Smooth muscle cell (in vitro differentiated cells): ENCODE measurements around the gene BEST3. TPM values are rescaled to one million over a fixed set of nuclear protein-coding genes. Genes with fewer than 3 reads are reported as not detected.

Source experiments
- DNase-seq: peaks from one replicate; lab custom pipeline; 2025; ENCODE audit not compliant: unreplicated experiment; lab: John Stamatoyannopoulos, UW
- H2AFZ ChIP-seq: fragments of 200-600 bp; sonication (generic); 2 replicates; pipeline ENCODE4 v1.6.0; 2016; ENCODE audit warnings: antibody characterized with exemption, low read depth, mild to moderate bottlenecking
- H3F3A ChIP-seq: fragments of 200-600 bp; sonication (generic); 2 replicates; pipeline ENCODE4 v1.6.0; 2017; ENCODE audit warnings: antibody characterized with exemption, low read depth
- H3K27ac ChIP-seq: fragments of 200-600 bp; sonication (generic); 2 replicates; pipeline ENCODE4 v1.5.1; 2016; ENCODE audit warnings: low read depth, mild to moderate bottlenecking
- H3K27me3 ChIP-seq: fragments of 200-600 bp; sonication (generic); 2 replicates; pipeline ENCODE4 v1.6.1; 2016; ENCODE audit warnings: low read depth, mild to moderate bottlenecking
- H3K36me3 ChIP-seq: fragments of 200-600 bp; sonication (generic); 2 replicates; pipeline ENCODE4 v1.5.1; 2016; ENCODE audit warnings: low read depth
- H3K4me1 ChIP-seq: fragments of 200-600 bp; sonication (generic); 2 replicates; pipeline ENCODE4 v1.5.1; 2016; ENCODE audit warnings: low read depth
- H3K4me2 ChIP-seq: fragments of 200-600 bp; sonication (generic); 2 replicates; pipeline ENCODE4 v1.6.0; 2016; ENCODE audit warnings: mild to moderate bottlenecking
- H3K4me3 ChIP-seq: fragments of 200-600 bp; sonication (generic); 2 replicates; pipeline ENCODE4 v1.5.1; 2016; ENCODE audit warnings: mild to moderate bottlenecking
- H3K79me2 ChIP-seq: fragments of 200-600 bp; sonication (generic); 2 replicates; pipeline ENCODE4 v1.6.0; 2016; ENCODE audit warnings: low read depth, mild to moderate bottlenecking
- H3K9ac ChIP-seq: fragments of 200-600 bp; sonication (generic); 2 replicates; pipeline ENCODE4 v1.6.0; 2016; ENCODE audit warnings: low read depth
- H3K9me3 ChIP-seq: fragments of 200-600 bp; sonication (generic); replicated peaks from 2 replicates; pipeline ENCODE4 v1.5.1; 2016; ENCODE audit warnings: low read depth
- H4K20me1 ChIP-seq: fragments of 200-600 bp; sonication (generic); 2 replicates; pipeline ENCODE4 v1.6.0; 2016; ENCODE audit warnings: low read depth
- whole genome bisulfite sequencing: methylation state at CpG from one replicate; pipeline ENCODE4 v1.1.7; 2016; ENCODE audit warnings: low lambda C conversion rate; 5-methylcytosine and 5-hydroxymethylcytosine counted together
- polyA plus RNA-seq: library from polyadenylated mRNA; unstranded; fragments of >200 nt; fragmentation: Nextera tagmentation; extraction: Ambion mirVana; gene quantifications from 2 replicates; pipeline ENCODE4 v1.2.1, GENCODE V29; 2016
- total RNA-seq: library from RNA; depleted of rRNA; stranded (reverse); fragments of >200 nt; gene quantifications from 2 replicates; pipeline ENCODE4 v1.2.3, GENCODE V29; 2014
- TF ChIP-seq, protein P1 (sequence below): fragments of 200-600 bp; sonication (generic); IDR thresholded peaks from 2 replicates; pipeline ENCODE4 v1.5.1; 2017; ENCODE audit warnings: borderline replicate concordance, mild to moderate bottlenecking, antibody characterized with exemption; ENCODE audit not compliant: insufficient read depth, poor library complexity, severe bottlenecking

The BEST3 gene
- total and polyA plus RNA-seq, 2 experiments from 2014 or later: 4.0 TPM; not detected in 1

- Histone ChIP-seq H3K27me3 (no peaks in the 10 kb centered on the region), H3K27ac (no peak overlapping the region)
- 82% methylated on average over 3 of the region's 3 CpGs for WGBS
These were observed 15.4 kb upstream of the BEST3 start for GRCh38 chr12:69714542-69714941.

DNA sequence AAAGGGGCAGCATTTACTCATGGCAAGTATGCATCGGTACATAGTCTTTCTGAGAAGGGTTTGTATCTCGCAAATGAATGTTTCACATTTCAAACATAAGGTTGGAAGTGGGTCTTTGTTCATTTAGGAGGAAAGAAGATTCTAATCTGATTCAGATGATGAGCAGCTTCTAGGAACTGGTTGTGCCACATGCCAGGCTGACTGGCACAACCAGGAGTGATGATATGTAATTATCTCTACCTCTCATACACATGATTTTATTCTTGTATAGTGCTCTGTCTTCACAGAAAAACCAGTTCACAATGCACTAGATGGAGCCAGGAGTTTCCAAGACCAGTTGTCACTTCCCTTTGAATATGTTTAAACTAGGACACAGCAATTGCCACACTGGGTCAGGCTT, 13.7 kb upstream of the BEST3 start:
- Histone ChIP-seq H3K27ac (no peak overlapping the region), H2AFZ (no peak overlapping the region), H3K27me3 (no peaks in the 10 kb centered on the region), H3K4me1 (no peaks in the 10 kb centered on the region), H3K4me3 (no peak overlapping the region), H3K36me3 (no peaks in the 10 kb centered on the region), H3F3A (no peaks in the 10 kb centered on the region), H3K9me3 (no peaks in the 10 kb centered on the region), H3K9ac (no peak overlapping the region), H3K79me2 (no peaks in the 10 kb centered on the region), H4K20me1 (no peaks in the 10 kb centered on the region), H3K4me2 (no peak overlapping the region)
- TF ChIP-seq, protein P1, sequence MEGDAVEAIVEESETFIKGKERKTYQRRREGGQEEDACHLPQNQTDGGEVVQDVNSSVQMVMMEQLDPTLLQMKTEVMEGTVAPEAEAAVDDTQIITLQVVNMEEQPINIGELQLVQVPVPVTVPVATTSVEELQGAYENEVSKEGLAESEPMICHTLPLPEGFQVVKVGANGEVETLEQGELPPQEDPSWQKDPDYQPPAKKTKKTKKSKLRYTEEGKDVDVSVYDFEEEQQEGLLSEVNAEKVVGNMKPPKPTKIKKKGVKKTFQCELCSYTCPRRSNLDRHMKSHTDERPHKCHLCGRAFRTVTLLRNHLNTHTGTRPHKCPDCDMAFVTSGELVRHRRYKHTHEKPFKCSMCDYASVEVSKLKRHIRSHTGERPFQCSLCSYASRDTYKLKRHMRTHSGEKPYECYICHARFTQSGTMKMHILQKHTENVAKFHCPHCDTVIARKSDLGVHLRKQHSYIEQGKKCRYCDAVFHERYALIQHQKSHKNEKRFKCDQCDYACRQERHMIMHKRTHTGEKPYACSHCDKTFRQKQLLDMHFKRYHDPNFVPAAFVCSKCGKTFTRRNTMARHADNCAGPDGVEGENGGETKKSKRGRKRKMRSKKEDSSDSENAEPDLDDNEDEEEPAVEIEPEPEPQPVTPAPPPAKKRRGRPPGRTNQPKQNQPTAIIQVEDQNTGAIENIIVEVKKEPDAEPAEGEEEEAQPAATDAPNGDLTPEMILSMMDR: no peak
- DNase-seq: no peak
- WGBS: 87% methylated on average over 2 of the region's 2 CpGs

More at GRCh38 chr12:69714542-69714941, 15.4 kb upstream of the BEST3 start:
- H4K20me1 ChIP-seq: no peaks in the 10 kb centered on the region
- H3F3A ChIP-seq: no peaks in the 10 kb centered on the region
- no peaks in the 10 kb centered on the region for H3K36me3 ChIP-seq
- H3K9ac ChIP-seq: no peak overlapping the region
- TF ChIP-seq, protein P1: no peak
- H3K4me3 ChIP-seq: no peak overlapping the region
- H2AFZ ChIP-seq: peak overlapping the region; percentile 65
- no peak for DNase-seq
- no peaks in the 10 kb centered on the region for H3K79me2 ChIP-seq
- no peaks in the 10 kb centered on the region for H3K4me1 ChIP-seq
- H3K9me3 ChIP-seq: no peaks in the 10 kb centered on the region
- H3K4me2 ChIP-seq: no peak overlapping the region

DNA sequence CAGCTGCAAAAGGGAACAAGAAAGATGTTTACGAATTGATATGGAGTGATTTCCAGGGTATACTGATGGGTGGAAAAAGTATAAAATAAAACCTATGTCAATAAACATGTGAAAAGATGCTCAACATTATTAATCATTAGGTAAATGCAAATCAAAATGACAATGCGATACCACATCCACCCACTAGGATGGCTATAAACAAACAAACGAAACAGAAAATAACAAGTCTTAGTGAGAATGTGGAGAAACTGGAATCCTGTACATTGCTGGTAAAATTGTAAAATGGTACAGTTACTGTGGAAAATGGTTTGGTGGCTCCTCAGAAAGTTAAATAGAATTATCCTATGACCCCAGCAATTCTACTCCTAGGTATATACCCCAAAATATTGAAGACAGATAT, 9.5 kb upstream of the BEST3 start:
- Histone ChIP-seq H3F3A (no peaks in the 10 kb centered on the region), H2AFZ (no peak overlapping the region), H3K36me3 (no peaks in the 10 kb centered on the region), H4K20me1 (no peaks in the 10 kb centered on the region), H3K4me3 (no peak overlapping the region), H3K27me3 (no peaks in the 10 kb centered on the region), H3K27ac (no peak overlapping the region), H3K4me2 (no peak overlapping the region), H3K9ac (no peak overlapping the region), H3K4me1 (no peaks in the 10 kb centered on the region), H3K79me2 (no peaks in the 10 kb centered on the region), H3K9me3 (no peaks in the 10 kb centered on the region)
- TF ChIP-seq, protein P1: peak; percentile 25
- no peak for DNase-seq
- 96% methylated on average over 3 of the region's 3 CpGs for WGBS

DNA sequence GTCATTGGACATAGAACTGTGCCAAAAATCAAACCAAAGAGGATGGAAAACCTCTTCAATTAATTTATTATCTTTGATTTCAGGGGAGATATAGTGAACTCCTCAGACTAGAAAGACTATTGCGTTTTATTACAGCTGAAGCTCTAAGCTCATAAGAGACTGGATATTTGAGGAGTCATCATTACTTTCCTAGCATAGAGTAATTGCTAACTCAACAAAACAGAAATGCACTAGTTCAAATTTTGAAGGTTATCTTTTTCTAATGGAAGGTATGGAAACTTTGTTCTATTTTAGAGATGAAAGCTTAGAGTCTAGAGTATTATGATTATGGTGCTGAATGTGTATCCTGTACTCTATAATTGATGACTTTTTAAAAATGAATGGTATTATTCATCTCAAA, 5.3 kb upstream of the BEST3 start:
- 0% methylated on average over 1 of the region's 1 CpG for WGBS
- H2AFZ ChIP-seq: no peak overlapping the region

More for the DNA sequence above, 5.3 kb upstream of the BEST3 start:
- H3F3A ChIP-seq: no peaks in the 10 kb centered on the region
- no peaks in the 10 kb centered on the region for H3K36me3 ChIP-seq
- no peak overlapping the region for H3K9ac ChIP-seq
- H3K4me1 ChIP-seq: no peaks in the 10 kb centered on the region
- no peak overlapping the region for H3K4me2 ChIP-seq
- H3K27me3 ChIP-seq: no peaks in the 10 kb centered on the region
- no peaks in the 10 kb centered on the region for H3K79me2 ChIP-seq
- H4K20me1 ChIP-seq: no peaks in the 10 kb centered on the region
- H3K27ac ChIP-seq: no peak overlapping the region
- DNase-seq: no peak
- no peaks in the 10 kb centered on the region for H3K9me3 ChIP-seq
- TF ChIP-seq, protein P1: no peak
- H3K4me3 ChIP-seq: no peak overlapping the region
